ENCODE data around the gene SH3RF3.

The SH3RF3 gene

GRCh38 chr2:109304731-109305470 is 175.9 kb downstream of the SH3RF3 start:
- no peak for DNase-seq (ENCODE audit: low read depth)

GRCh38 chr2:109305490-109306167 is 176.6 kb downstream of the SH3RF3 start:
- no peak for DNase-seq (ENCODE audit: low read depth)

- DNase-seq (ENCODE audit: low read depth) = no peak
These were observed 177.2 kb downstream of the SH3RF3 start for GRCh38 chr2:109306190-109306589.

GRCh38 chr2:109311771-109312170 is 182.8 kb downstream of the SH3RF3 start:
- DNase-seq (ENCODE audit: low read depth) = no peak

- no peak for DNase-seq (ENCODE audit: low read depth)
These were observed 183.9 kb downstream of the SH3RF3 start for GRCh38 chr2:109312902-109313301.

GRCh38 chr2:109313343-109313742 is 184.3 kb downstream of the SH3RF3 start:
- no peak for DNase-seq (ENCODE audit: low read depth)

- DNase-seq (ENCODE audit: low read depth) = no peak
These were observed 187.1 kb downstream of the SH3RF3 start for GRCh38 chr2:109316091-109316490.

- no peak for DNase-seq (ENCODE audit: low read depth)
These were observed 188.6 kb downstream of the SH3RF3 start for GRCh38 chr2:109317471-109318095.

GRCh38 chr2:109318150-109318948 is 189.3 kb downstream of the SH3RF3 start:
- DNase-seq (ENCODE audit: low read depth) = no peak

- DNase-seq (ENCODE audit: low read depth) = no peak
These were observed 189.9 kb downstream of the SH3RF3 start for GRCh38 chr2:109318949-109319342.

- DNase-seq (ENCODE audit: low read depth) = no peak
These were observed 191.4 kb downstream of the SH3RF3 start for GRCh38 chr2:109320195-109320922.

- no peak for DNase-seq (ENCODE audit: low read depth)
These were observed 192.6 kb downstream of the SH3RF3 start for GRCh38 chr2:109321570-109321969.

- DNase-seq (ENCODE audit: low read depth) = no peak
These were observed 193.1 kb downstream of the SH3RF3 start for GRCh38 chr2:109322111-109322510.

- no peak for DNase-seq (ENCODE audit: low read depth)
These were observed 193.6 kb downstream of the SH3RF3 start for GRCh38 chr2:109322641-109323040.

- no peak for DNase-seq (ENCODE audit: low read depth)
These were observed 195.9 kb downstream of the SH3RF3 start for GRCh38 chr2:109324861-109325260.

GRCh38 chr2:109325570-109325969 is 196.6 kb downstream of the SH3RF3 start:
- no peak for DNase-seq (ENCODE audit: low read depth)

GRCh38 chr2:109326306-109326705 is 197.3 kb downstream of the SH3RF3 start:
- DNase-seq (ENCODE audit: low read depth) = no peak

- no peak for DNase-seq (ENCODE audit: low read depth)
These were observed 201.1 kb downstream of the SH3RF3 start for GRCh38 chr2:109330056-109330455.

- DNase-seq (ENCODE audit: low read depth) = no peak
These were observed 202.1 kb downstream of the SH3RF3 start for GRCh38 chr2:109331081-109331480.

- DNase-seq (ENCODE audit: low read depth) = no peak
These were observed 203.2 kb downstream of the SH3RF3 start for GRCh38 chr2:109331896-109332848.
